GM21360 (cell line): ENCODE data around the gene P2RX5.

Source experiments
- ATAC-seq: cut with Tn5 transposase; IDR thresholded peaks from one replicate; pipeline ENCODE4 v1.9.1; 2021; ENCODE audit warnings: mild to moderate bottlenecking, moderate library complexity; ENCODE audit not compliant: unreplicated experiment

Gene P2RX5

DNA sequence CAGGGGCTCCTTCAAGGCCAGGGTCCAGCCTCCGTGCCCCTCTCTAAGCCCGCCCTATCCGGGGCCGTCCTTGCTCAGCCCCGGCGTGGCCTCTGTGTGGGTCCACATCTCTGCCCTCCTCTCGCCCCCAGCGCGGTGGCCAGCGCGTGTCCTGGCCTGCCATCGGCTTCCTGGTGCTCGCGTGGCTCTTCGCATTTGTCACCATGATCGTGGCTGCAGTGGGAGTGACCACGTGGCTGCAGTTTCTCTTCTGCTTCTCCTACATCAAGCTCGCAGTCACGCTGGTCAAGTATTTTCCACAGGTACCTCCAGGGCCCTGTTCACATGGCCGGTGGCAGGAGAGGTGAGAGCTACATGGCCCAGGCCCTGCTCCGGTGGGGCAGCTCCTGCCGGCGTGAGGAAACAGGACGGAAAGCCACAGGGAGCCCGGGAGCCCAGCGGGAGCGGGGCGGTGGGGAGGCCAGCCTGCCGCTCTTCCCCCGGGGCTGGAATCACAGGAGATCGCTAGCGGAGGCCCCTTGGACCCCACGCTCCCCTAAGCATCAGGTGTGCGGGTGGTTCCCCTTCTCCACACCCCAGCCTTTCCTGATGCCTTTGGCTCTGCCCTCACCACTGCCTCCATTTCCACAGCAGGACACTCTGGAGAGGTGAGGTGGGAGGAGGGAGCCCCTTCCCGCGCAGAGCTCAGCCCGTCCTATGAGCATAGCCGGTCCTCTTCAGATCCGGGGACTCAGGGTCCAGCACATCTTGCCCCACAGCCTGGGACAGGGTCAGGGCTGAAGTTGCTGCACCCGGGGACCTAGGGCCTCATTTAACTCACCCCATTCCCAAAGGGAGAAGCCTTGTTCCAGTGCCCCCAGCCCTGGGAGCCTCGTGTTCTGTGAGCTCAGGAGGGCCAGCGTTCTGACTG is 37.8 kb downstream of the P2RX5 start:
- no peak for ATAC-seq

DNA sequence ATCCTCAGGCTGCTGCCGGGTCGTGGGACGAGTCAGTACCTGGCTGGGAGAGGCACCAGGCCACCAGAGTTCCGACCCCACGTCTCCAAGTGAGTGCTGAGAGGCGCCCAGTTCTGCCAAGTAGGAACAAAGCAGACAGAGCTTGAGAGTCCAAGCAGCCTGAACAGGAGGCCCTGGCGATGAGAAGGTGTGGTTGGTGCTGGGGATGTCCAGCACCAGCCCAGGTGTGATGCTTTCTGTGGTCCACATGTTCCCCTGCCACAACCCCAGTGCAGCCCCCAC is 38.4 kb downstream of the P2RX5 start:
- no peak for ATAC-seq

DNA sequence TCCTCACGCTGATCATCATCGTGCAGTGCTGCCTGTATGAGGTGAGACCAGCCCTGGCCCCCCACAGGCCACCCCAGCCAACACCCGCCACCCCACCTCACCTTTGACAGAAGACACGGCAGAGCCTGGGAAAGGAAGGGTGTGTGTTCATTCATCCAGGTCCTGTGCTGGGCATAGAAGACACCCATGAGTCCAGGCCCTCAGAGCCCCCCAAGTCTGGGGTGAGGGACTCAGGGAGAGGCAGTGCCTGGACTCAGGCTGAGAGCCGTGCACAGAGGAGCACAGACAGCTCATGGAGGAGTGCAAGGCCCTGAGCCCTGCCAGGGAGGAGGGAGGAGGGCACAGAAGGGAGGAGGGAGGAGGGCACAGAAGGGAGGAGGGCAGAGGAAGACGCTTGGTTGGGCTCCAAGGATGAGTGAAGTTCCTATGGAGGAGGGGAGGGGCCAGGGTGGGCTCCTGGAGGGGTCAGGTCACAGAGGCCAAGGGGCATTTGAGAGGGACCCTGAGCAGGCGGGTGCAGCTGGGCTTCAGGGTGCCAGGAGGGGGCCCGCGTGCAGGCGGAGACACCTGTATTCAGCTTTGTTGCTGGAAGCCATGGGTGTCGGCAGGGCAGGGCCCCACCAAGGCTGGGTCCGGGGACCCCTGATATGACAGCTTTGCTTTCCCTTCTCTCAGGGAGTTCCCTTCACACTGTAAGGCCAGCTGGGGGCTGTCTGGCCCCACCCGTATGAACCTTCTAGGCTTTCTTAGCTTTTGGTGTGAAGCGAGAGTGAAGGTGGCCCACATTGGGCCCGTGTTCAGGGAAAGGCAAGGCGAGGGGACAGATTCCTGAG is 39.0 kb downstream of the P2RX5 start:
- no peak for ATAC-seq

DNA sequence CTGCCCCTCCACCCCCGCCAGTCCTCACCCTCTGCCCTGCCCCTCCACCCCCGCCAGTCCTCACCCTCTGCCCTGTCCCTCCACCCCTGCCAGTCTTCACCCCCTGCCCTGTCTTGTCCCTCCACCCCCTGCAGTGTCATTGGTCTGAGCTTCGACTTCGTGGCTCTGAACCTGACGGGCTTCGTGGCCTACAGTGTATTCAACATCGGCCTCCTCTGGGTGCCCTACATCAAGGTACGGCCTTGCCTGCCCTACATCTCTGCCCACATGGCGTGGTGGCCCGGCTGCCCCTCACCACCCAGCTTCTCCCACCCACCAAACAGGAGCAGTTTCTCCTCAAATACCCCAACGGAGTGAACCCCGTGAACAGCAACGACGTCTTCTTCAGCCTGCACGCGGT is 39.6 kb downstream of the P2RX5 start:
- ATAC-seq: no peak

DNA sequence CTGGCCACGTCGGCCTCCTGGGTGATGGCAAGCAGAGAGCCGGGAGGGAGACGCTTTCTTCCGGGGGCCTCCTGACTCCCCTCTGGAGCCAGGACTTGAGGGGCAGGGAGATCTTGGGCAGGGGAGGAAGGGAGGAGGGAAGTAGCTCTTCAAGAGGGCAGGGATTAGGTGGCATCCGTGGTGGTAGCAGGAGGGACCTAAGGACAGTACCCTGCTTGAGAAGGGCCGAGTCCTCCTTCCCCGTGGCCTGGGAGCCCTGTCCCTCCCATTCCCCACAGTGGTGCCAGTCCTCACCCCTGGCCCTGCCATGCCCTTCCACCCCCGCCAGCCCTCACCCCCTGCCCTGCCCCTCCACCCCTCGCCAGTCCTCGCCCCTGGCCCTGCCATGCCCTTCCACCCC is 40.2 kb downstream of the P2RX5 start:
- ATAC-seq: no peak

DNA sequence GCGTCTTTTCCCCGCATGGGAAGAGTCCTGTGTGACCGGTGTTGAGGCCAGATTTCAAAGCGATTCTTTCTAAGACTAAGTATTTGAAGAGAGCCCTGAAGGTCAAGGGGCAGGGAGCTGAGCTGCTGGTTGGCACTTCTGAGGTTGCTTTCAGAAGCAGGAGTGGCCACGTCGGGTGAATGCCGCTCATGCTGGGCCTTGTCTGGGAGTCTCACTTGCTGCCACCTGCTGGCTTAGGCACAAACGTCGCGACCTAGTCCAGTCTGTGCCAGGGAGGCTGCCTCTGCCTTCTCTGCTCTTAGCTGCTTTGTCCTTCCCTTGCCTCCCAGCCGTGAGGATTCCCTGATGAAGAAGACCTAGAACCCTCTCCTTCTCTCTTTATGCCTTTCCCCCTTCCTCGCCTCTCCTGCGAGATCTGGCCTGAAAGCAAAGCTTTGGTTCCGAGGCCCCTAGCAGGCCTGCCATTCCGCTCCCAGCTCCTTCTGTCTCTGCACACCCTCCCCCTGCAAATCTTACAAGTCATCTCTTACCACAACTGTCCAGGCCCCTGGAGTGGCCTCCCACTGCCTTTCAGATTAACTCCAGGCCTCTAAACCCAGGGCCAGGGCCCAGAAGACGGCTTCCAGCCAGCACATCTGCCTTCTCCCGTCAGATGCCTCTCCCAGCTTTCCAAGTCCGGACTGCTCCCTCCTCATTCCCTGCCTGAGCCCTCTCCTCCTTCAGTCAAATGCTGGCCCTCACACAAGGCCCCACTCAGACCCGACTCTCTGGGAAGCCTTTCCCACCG is 48.0 kb downstream of the P2RX5 start:
- ATAC-seq: no peak

DNA sequence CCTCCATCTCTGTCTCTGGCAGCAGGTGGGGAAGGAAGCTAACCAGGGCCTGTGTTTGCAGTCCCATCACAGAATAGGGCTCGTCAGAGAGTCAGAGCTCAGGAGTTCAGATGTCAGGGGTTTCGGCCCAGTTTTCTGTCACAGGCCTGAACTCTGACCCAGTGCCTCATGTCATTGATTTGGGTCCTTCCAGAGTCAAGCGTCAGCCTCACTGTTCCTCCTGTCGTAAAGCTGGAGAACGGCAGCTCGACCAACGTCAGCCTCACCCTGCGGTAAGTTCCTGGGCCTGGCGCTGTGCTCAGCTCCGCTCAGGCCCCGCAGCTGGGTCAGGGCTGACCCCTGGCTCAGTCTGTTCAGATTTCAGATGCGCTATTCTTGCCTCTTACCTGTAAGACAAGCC is 48.7 kb downstream of the P2RX5 start:
- ATAC-seq: no peak

DNA sequence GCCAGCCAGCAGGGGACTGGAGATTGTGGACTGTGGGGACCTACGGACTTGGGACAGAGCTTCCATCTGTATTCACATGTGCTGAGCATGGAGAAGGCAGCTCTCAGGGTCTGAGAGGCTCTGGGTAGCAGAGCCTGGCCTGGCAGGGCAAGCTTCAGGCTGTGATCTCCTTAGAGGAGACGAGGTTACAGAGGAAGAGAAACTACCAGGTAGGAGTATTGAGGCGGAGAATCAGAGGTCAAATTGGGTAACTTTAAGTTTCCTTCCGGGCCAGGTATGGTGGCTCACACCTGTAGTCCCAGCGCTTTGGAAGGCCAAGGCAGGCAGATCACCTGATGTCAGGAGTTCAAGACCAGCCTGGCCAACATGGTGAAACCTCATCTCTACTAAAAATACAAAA is 50.6 kb downstream of the P2RX5 start:
- no peak for ATAC-seq

DNA sequence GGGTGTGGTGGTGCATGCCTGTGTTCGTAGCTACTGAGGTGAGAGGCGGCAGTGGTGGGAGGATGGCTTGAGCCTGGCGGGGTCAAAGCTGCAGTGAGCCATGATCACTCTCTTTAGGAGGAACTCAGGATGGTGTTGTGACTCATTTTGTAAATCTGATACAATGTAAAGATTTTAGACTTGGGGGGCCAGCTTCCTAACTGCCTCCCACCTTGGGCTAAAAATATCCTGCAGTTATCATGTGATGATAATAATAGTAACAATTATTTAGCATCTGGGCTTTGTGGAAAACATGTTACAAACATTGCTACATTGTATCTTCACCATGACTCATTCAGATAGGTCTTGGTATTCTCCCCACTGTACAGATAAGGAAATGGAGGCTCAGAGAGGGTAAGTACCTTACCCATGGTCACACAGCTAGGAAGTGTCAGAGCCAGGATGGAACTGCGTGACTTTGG is 52.0 kb downstream of the P2RX5 start:
- ATAC-seq: no peak

DNA sequence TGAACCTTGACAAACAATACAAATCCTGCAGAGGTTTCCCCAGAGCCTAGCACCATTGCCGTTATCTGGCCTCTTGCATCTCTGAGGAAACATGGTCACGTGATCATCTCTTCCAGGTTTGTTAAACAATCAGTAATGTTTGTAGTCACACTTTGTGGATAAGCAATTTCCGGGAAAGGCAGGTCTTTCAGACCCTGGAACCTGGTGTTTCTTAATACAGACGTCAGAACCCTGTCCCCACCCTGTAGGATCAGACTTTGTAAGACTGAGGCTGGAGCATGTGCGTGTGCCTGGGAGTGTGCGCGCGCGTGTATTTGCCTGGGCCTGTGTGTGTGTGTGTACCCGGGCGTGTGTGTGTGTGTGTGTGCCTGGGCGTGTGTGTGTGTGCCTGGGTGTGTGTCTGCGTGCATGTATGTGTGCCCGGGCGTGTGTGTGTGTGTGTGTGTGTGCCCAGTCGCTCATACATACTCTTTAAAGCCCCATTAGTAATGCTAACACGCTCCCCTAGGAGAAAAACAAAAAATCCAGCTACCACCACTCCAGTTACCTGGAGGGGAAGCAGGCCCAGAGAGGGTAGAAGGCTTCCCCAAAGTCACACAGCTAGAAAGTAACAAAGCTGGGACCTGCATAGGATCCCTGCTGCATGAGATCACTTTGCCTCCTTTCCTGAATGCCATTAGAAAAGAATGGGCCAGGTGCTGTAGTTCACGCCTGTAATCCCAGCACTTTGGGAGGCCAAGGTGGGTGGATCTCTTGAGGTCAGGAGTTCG is 54.1 kb downstream of the P2RX5 start:
- ATAC-seq: no peak

DNA sequence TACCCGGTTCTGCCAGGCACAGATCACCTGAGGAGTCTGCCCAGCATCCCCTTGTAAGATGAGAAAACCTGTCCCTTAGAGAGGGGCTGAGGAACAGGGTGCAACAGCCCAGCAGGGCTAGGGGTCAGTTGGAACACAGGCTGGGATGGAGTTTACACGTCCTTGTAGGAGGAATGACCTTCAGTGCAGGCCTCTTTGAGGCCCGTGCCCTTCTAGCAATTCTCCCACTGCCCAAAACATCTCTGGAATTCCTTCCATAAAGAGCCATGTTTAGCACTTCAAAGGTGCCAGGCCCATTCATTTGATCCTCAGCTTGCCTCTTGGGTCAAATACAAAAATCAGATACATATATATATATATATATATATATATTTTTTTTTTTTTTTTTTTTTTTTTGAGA is 54.9 kb downstream of the P2RX5 start:
- ATAC-seq: no peak

DNA sequence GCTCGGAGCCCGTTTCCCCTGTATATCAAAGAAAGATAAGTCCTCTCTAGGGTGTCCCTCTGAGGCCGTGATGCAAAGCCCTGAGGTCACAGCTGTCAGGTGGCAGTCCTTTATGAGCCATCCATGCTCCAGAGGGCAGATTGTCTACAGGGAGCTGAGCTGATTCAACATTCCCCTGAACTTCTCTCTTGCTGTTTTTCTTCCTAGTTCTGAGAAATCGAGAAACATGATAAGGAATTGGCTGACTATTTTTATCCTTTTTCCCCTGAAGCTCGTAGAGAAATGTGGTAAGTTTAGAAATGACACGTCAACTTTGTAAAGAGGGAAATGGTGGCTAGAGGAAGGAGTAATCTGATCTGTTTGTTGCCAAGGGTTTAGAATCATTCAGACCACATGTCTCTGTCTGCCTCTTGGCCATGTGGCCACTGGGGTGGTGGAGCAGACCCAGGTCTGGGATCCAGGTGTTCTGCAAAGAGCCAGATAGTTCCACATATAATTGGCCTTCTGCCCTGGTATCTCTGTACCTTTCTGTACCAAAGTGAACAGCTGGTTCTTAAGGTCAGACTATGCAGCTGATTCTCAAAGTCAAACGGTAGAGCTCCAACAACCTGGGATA is 55.9 kb downstream of the P2RX5 start:
- no peak for ATAC-seq

DNA sequence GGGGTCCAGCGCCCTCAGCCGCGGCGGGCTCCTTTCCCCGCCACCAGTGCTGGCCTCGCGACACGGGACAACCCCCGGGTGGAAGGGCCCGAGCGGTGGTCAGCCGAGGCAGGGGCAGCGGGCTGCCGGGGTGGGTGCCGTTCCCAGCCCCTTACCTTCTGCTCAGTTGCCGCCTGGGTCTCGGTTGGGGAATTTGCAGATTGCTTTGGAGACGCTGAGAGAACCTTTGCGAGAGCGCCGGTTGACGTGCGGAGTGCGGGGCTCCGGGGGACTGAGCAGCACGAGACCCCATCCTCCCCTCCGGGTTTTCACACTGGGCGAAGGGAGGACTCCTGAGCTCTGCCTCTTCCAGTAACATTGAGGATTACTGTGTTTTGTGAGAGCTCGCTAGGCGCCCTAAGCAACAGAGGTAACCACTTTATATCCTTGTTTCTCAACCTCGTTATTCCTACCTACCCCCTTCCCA is 59.0 kb downstream of the P2RX5 start:
- ATAC-seq: peak; percentile 9

DNA sequence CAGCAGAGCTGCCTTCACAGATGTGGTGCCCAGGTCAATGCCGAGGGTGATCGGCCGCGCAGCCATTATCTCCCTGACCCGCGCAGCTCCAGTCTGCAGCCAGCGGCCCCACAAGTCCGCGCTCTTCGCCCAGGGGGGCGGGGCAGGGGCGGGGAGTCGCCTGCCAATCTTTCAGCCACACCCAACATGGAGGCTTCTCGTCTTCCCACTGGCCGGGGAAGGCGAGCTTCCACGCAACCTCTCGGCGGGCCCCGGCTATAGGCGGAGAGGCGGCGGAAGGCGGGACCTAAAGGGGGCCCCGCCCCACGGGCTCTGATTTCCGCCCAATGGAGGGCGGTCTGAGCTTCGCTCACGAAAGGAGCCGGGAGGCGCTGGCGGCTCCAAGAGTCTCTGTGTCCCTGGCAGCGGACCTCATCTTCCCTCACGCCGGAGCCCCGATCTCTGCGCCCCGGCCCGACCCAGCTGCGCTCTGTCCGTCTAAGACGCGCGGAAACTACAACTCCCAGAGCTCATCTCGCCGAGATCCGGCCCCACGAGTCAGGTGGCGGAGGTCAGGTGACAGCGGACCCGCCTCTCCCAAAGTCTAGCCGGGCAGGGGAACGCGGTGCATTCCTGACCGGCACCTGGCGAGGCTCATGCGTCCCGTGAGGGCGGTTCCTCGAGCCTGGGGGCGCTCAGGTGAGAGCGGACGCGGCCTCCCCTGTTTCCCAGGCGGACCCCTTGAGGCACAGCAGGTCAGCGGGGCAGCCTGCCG is 59.6 kb downstream of the P2RX5 start, which contains the start of the genes CTNS and SHPK:
Gene CTNS, plus strand, starts transcription at position 607 of the 754 bp plus-strand sequence. CDS start 3,447 bp downstream, outside the sequence.
Gene SHPK, minus strand, starts transcription at position 97 of the 754 bp plus-strand sequence. Its CDS starts 31 bp downstream, at position 66.
- peak; percentile 88 for ATAC-seq

DNA sequence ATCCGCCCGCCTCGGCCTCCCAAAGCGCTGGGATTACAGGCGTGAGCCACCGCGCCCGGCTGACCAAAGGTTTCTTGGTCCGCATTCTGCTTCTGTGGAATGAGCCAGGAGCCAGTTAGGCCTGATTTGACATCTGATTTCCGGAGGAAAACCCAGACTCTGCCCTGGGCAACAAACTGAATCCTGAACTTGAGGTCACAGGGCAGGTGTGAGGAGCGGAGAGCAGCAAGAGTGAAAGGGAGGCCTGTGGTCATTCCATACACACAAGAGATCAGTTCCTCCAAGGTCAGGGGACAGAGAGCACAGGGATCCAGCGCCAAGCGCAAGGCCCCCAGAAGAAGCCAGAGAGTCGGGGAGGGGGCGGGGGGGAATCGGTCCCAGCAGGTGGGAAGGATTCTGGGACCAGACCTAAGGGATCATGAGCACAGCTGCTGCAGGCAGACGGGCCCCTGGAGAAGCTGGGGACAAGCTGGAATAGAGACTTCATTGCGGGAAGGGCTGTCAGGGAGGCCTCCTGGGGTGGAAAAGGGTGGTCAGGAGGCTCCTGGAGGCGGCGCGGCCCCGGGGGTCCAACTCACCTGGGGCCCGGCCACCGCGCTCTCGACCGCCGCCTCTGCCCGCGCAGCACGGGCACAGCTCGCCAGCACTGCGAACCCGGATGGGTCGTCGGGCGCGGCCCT is 60.3 kb downstream of the P2RX5 start:
- ATAC-seq: peak; percentile 27

DNA sequence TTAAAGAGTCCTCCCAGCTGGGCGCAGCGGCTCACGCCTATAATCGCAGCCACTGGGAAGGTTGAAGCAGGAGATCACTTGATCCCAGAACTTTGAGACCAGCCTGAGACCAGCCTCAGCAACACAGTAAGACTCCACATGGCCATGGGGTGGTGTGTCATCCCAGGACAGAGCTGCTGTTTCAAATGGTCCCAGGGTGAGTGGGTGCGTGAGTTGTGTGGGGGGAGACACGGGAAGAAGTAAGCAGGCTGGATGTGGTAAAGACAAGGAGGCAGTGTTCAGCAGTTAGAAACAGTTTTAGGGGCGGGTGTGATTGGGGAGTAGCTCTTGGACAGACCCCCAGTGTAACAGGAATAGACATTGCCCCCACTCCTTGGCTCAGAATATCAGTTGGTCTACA is 63.7 kb downstream of the P2RX5 start:
- ATAC-seq: no peak

DNA sequence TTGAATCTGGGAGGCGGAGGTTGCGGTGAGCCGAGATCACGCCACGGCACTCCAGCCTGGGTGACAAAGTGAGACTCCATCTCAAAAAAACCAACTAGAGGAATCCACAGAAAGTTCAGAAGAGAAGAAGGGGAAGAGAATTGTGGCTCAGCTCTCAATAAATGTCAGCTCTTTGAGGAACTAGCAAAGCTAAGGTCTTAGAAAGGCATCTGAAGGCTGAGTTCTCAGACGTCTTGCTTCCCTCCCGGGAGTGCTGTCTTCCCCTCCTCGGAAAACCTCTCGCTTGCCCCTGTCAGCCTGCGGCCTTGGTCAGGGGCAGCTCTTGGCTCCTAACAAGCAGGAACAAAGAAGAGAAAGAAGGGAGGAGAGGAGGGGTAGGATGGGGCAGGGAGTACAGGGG is 65.2 kb downstream of the P2RX5 start:
- ATAC-seq: no peak

DNA sequence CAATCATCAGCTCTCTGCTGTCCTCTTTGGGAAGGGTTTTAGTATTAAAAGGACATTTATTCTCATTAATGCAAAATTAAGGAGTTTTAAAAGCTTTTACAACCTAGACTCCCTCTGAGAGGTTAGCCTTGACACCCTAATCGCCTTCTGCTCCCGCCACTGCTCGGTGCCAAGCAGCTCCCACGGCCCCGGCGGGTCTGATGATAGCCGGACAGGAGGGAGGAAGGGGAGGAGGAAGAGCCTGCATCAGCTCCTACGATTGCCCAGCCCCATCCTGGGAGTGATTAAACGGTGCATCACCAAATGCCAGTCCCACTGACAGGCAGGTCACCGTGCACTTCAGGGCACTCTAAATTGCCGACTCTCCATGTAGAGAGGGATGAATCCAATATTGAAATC is 68.2 kb downstream of the P2RX5 start:
- no peak for ATAC-seq
